Measurements from ENCODE around the gene TUBG1. TPM values are rescaled to one million over a fixed set of nuclear protein-coding genes. Genes with fewer than 3 reads are reported as not detected.
"Not testable (repeated sequence)": the region's sequence is repeated elsewhere in the genome, so short reads cannot be mapped to it uniquely, and the experiment has no call there.

Gene TUBG1
- total and polyA plus RNA-seq, 9 donors: 11.3 to 41.2 (median 25.1) TPM

GRCh38 chr17:42657824-42658588, 48.5 kb downstream of the TUBG1 start:
- peaks cover 5% of the 10 kb centered on the region for H3K4me1 ChIP-seq (ENCODE audit: insufficient read depth)
- no peak overlapping the region for H3K27ac ChIP-seq
- H3K27me3 ChIP-seq: no peaks in the 10 kb centered on the region
- no peaks in the 10 kb centered on the region for H3K9me3 ChIP-seq
- 70 to 72% (median 71%) methylated on average over 9 of the region's 9 CpGs for WGBS, 3 donors
- no peak overlapping the region for H3K4me3 ChIP-seq
- intact Hi-C loops (cut with DNase I): no loop called here
- no peaks in the 10 kb centered on the region for H3K36me3 ChIP-seq
- DNase-seq: no peak
- no peak for TF ChIP-seq EP300 (IDR thresholded peaks at IDR 0.05)
- TF ChIP-seq CTCF (IDR thresholded peaks at IDR 0.05): no peak
- TF ChIP-seq POLR2A (IDR thresholded peaks at IDR 0.05): no peak

DNA sequence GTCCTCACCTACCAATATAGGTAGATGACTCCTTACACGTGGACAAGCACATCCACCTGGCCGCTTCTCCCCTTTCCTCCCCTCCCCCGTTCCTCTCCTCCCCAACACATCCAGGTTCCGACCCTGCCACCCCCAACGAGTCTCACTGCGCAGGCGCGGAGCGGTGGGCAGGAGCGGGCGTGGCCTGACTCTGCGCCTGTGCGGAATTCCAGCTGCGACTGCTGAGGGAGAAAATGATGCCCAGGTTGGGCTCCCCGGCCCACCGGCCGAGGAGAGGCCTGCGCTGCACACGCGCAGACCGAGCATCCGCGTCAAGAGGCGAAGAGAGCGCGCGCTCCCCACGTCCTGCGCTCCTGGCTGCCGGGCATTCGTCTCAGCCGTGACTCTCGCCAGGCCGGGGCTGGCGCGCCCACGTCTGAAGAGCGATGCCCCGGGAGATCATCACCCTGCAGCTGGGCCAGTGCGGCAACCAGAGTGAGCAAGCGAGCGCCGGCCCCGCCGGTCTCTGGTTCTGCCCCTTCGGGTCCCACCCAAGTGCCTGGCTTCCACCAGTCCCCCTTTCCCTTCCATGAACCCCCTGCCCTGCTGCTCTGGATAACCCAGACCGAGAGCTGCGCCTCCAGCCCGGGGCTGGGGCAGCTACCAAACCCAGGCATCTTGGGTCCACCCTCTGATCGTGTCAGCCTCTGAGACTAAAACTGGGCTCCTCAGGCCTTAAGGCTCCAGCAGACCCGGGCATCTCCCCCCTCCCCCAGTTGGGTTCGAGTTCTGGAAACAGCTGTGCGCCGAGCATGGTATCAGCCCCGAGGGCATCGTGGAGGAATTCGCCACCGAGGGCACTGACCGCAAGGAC, 49.8 kb downstream of the TUBG1 start, which contains the start of gene TUBG2:
Gene TUBG2, plus strand, starts transcription at position 206 of the 853 bp plus-strand sequence. Its CDS starts 220 bp downstream, at position 426.
- H3K9me3 ChIP-seq: no peaks in the 10 kb centered on the region
- TF ChIP-seq CTCF (IDR thresholded peaks at IDR 0.05) (no peak), POLR2A (IDR thresholded peaks at IDR 0.05) (peak; percentile 64)
- peak within 1 kb of the TSS; percentile 60 for H3K4me3 ChIP-seq
- H3K27ac ChIP-seq: peak within 1 kb of the TSS; percentile 64 to 78
- no peaks in the 10 kb centered on the region for H3K36me3 ChIP-seq
- peak; percentile 89 to 95 (median 93) for DNase-seq
- H3K27me3 ChIP-seq: no peaks in the 10 kb centered on the region
- 0 to 1% (median 1%) methylated on average over 55 to 59 of the region's 59 CpGs for WGBS, 3 donors
- intact Hi-C loops (cut with DNase I): no loop called here
- H3K4me1 ChIP-seq (ENCODE audit: insufficient read depth): peaks cover under 1% of the 10 kb centered on the region

GRCh38 chr17:42659932-42660274, 50.4 kb downstream of the TUBG1 start:
- not testable (repeated sequence) for DNase-seq; H3K27me3 ChIP-seq; H3K36me3 ChIP-seq; H3K4me1 ChIP-seq (ENCODE audit: insufficient read depth); H3K9me3 ChIP-seq
- Histone ChIP-seq H3K27ac (peak overlapping the region; percentile 64 to 78), H3K4me3 (peak overlapping the region; percentile 60)
- intact Hi-C loops (cut with DNase I): loop anchor here in 1 of 4 donors (10.0 kb wide), 1 partner anchor 55 kb away; the partner anchor contains the start of genes RETREG3 and TUBG1
- WGBS, 3 donors: 20 to 96% (median 28%) methylated on average over 1 to 11 of the region's 14 CpGs

DNA sequence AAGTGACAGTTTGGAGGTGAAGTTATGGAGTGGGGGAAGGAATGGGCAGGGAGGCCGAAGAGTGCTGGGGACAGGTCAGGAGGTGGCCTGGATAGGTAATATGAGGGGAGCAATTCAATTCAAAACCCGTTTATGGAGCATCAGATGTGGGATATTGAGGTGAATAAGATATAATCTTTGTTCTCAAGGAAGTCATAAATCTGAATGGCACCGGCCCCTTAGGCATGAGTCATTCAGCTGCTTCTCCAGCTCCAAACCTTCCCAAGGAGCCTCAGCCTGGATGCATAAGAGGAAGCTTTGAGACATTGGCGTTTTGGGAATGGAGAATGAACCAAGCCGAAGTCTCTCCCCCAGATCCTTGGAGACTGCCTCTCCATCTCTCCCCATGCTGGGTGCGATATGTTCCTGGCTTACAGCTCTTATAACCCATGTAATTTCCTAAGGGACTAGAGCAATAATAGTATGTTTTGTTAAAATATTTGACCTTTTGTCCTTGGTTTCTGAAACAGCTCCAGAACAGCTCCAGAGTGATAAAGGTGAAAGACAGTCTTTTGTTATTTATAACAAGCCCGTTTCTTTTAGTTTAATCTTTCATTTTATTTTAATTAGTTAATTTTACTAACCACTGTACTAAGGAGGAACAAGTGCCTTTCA, 51.3 kb downstream of the TUBG1 start:
- TF ChIP-seq EP300 (IDR thresholded peaks at IDR 0.05) (no peak), CTCF (IDR thresholded peaks at IDR 0.05) (no peak), POLR2A (IDR thresholded peaks at IDR 0.05) (no peak)

More for the DNA sequence above, 51.3 kb downstream of the TUBG1 start:
- Histone ChIP-seq H3K9me3 (no peaks in the 10 kb centered on the region), H3K27ac (peak overlapping the region in 1 of 2 donors; percentile 18), H3K4me3 (no peak overlapping the region), H3K27me3 (no peaks in the 10 kb centered on the region), H3K36me3 (no peaks in the 10 kb centered on the region), H3K4me1 (ENCODE audit: insufficient read depth) (no peaks in the 10 kb centered on the region)
- WGBS, 3 donors: 19 to 27% (median 23%) methylated on average over 7 of the region's 7 CpGs
- DNase-seq: peak in 2 of 5 donors; percentile 18 to 36
- intact Hi-C loops (cut with DNase I): loop anchor here in 1 of 4 donors (10.0 kb wide), 1 partner anchor 56 kb away; the partner anchor contains the start of genes RETREG3 and TUBG1

Other genes with a start within 250 kb of the TUBG1 start
- gene STAT3, start 221.2 kb upstream of the TUBG1 start, total RNA-seq: 100 to 1,000 TPM; 118 to 301 (median 207) TPM
- gene STAT3, start 221.2 kb upstream of the TUBG1 start, polyA plus RNA-seq: 100 to 1,000 TPM in 1 of 2 donors, 10 to 100 TPM in 1; 58.3 to 129 TPM
- gene CAVIN1, start 186.4 kb upstream of the TUBG1 start, total RNA-seq: 100 to 1,000 TPM; 122 to 407 (median 281) TPM
- gene CAVIN1, start 186.4 kb upstream of the TUBG1 start, polyA plus RNA-seq: 100 to 1,000 TPM; 226 to 253 TPM
- gene ATP6V0A1, start 150.8 kb upstream of the TUBG1 start, total RNA-seq: 10 to 100 TPM; 47.6 to 94.1 (median 74.1) TPM
- gene ATP6V0A1, start 150.8 kb upstream of the TUBG1 start, polyA plus RNA-seq: 100 to 1,000 TPM in 1 of 2 donors, 10 to 100 TPM in 1; 36.3 to 118 TPM
- gene NAGLU, start 73.4 kb upstream of the TUBG1 start, total RNA-seq: 10 to 100 TPM; 28.5 to 49.6 (median 40.0) TPM
- 10 to 100 TPM in 1 of 2 donors, 1 to 10 TPM in 1; 9.7 to 49.1 TPM for gene NAGLU, start 73.4 kb upstream of the TUBG1 start, polyA plus RNA-seq
- 10 to 100 TPM in 1 of 7 donors, 1 to 10 TPM in 6; 4.3 to 16.7 (median 6.5) TPM for gene HSD17B1, start 56.8 kb upstream of the TUBG1 start, total RNA-seq
- 10 to 100 TPM in 1 of 2 donors, 1 to 10 TPM in 1; 2.1 to 18.1 TPM for gene HSD17B1, start 56.8 kb upstream of the TUBG1 start, polyA plus RNA-seq
- 10 to 100 TPM; 13.8 to 51.2 (median 41.0) TPM for gene COASY, start 47.5 kb upstream of the TUBG1 start, total RNA-seq
- gene COASY, start 47.5 kb upstream of the TUBG1 start, polyA plus RNA-seq: 10 to 100 TPM; 22.6 to 37.6 TPM
- 10 to 100 TPM; 16.5 to 37.0 (median 24.4) TPM for gene MLX, start 42.6 kb upstream of the TUBG1 start, total RNA-seq
- 10 to 100 TPM; 24.3 to 50.8 TPM for gene MLX, start 42.6 kb upstream of the TUBG1 start, polyA plus RNA-seq
- gene PSMC3IP, start 32.0 kb upstream of the TUBG1 start, total RNA-seq: 1 to 10 TPM; 1.4 to 5.3 (median 3.8) TPM
- gene PSMC3IP, start 32.0 kb upstream of the TUBG1 start, polyA plus RNA-seq: 1 to 10 TPM; 7.2 to 7.5 TPM
- 10 to 100 TPM; 39.3 to 63.0 (median 46.4) TPM for gene RETREG3, start 309 bp upstream of the TUBG1 start, total RNA-seq
- gene RETREG3, start 309 bp upstream of the TUBG1 start, polyA plus RNA-seq: 10 to 100 TPM; 25.8 to 37.3 TPM
- gene TUBG2, start 49.6 kb downstream of the TUBG1 start, total RNA-seq: 10 to 100 TPM; 19.4 to 30.0 (median 23.2) TPM
- 10 to 100 TPM; 20.9 to 21.5 TPM for gene TUBG2, start 49.6 kb downstream of the TUBG1 start, polyA plus RNA-seq
- gene PLEKHH3, start 67.3 kb downstream of the TUBG1 start, total RNA-seq: 10 to 100 TPM; 23.6 to 81.6 (median 58.4) TPM
- 10 to 100 TPM in 1 of 2 donors, 1 to 10 TPM in 1; 2.1 to 30.9 TPM for gene PLEKHH3, start 67.3 kb downstream of the TUBG1 start, polyA plus RNA-seq
- 1 to 10 TPM; 1.5 to 6.8 (median 3.7) TPM for gene CCR10, start 72.2 kb downstream of the TUBG1 start, total RNA-seq
- gene CCR10, start 72.2 kb downstream of the TUBG1 start, polyA plus RNA-seq: 1 to 10 TPM in 1 of 2 donors, under 1 TPM in 1; 0.15 to 2.7 TPM
- 10 to 100 TPM in 5 of 7 donors, 1 to 10 TPM in 2; 3.7 to 41.4 (median 15.5) TPM for gene CNTNAP1, start 72.8 kb downstream of the TUBG1 start, total RNA-seq
- 1 to 10 TPM; 7.0 to 7.5 TPM for gene CNTNAP1, start 72.8 kb downstream of the TUBG1 start, polyA plus RNA-seq
- gene EZH1, start 135.4 kb downstream of the TUBG1 start, total RNA-seq: 10 to 100 TPM; 32.9 to 83.4 (median 67.8) TPM
- 10 to 100 TPM; 45.1 to 95.2 TPM for gene EZH1, start 135.4 kb downstream of the TUBG1 start, polyA plus RNA-seq
- gene RAMP2, start 151.5 kb downstream of the TUBG1 start, total RNA-seq: 10 to 100 TPM in 6 of 7 donors, 1 to 10 TPM in 1; 4.4 to 53.7 (median 19.6) TPM
- gene RAMP2, start 151.5 kb downstream of the TUBG1 start, polyA plus RNA-seq: 10 to 100 TPM; 39.6 to 98.5 TPM
- 10 to 100 TPM; 33.7 to 49.1 (median 35.8) TPM for gene VPS25, start 163.8 kb downstream of the TUBG1 start, total RNA-seq
- gene VPS25, start 163.8 kb downstream of the TUBG1 start, polyA plus RNA-seq: 10 to 100 TPM; 49.0 to 56.5 TPM
- gene WNK4, start 170.9 kb downstream of the TUBG1 start, total RNA-seq: 10 to 100 TPM in 1 of 7 donors, 1 to 10 TPM in 6; 1.5 to 11.9 (median 3.4) TPM
- gene WNK4, start 170.9 kb downstream of the TUBG1 start, polyA plus RNA-seq: 1 to 10 TPM; 1.1 to 1.5 TPM
- gene COA3, start 189.0 kb downstream of the TUBG1 start, total RNA-seq: 10 to 100 TPM; 49.1 to 78.2 (median 62.9) TPM
- gene COA3, start 189.0 kb downstream of the TUBG1 start, polyA plus RNA-seq: 10 to 100 TPM; 77.6 to 80.0 TPM
- under 1 TPM in 5 of 7 donors, not detected in 2; 0.30 to 0.79 (median 0.33) TPM for gene CNTD1, start 189.2 kb downstream of the TUBG1 start, total RNA-seq
- gene CNTD1, start 189.2 kb downstream of the TUBG1 start, polyA plus RNA-seq: under 1 TPM; 0.22 to 0.36 TPM
- 10 to 100 TPM; 47.5 to 75.3 (median 54.6) TPM for gene BECN1, start 214.6 kb downstream of the TUBG1 start, total RNA-seq
- 10 to 100 TPM; 47.2 to 67.5 TPM for gene BECN1, start 214.6 kb downstream of the TUBG1 start, polyA plus RNA-seq
- gene PSME3, start 223.7 kb downstream of the TUBG1 start, total RNA-seq: 10 to 100 TPM; 28.6 to 85.8 (median 61.9) TPM
- gene PSME3, start 223.7 kb downstream of the TUBG1 start, polyA plus RNA-seq: 100 to 1,000 TPM in 1 of 2 donors, 10 to 100 TPM in 1; 31.7 to 118 TPM
- gene AOC2, start 234.9 kb downstream of the TUBG1 start, total RNA-seq: 1 to 10 TPM in 6 of 7 donors, under 1 TPM in 1; 0.72 to 1.9 (median 1.3) TPM
- 1 to 10 TPM in 1 of 2 donors, under 1 TPM in 1; 0.40 to 6.3 TPM for gene AOC2, start 234.9 kb downstream of the TUBG1 start, polyA plus RNA-seq
- gene AOC3, start 241.5 kb downstream of the TUBG1 start, total RNA-seq: 100 to 1,000 TPM in 1 of 7 donors, 10 to 100 TPM in 3, 1 to 10 TPM in 2, under 1 TPM in 1; 0.72 to 112 (median 12.4) TPM
- gene AOC3, start 241.5 kb downstream of the TUBG1 start, polyA plus RNA-seq: 100 to 1,000 TPM in 1 of 2 donors, 10 to 100 TPM in 1; 22.5 to 197 TPM